GM23248 (cell line): Measurements from ENCODE around the gene BCL2A1.

Experiments used
- EZH2 ChIP-seq: fragments of 200-600 bp; sonication (generic); IDR thresholded peaks from 2 replicates; pipeline ENCODE4 v1.6.1; 2018; ENCODE audit warnings: antibody characterized with exemption, mild to moderate bottlenecking; ENCODE audit not compliant: insufficient read depth, poor library complexity, severe bottlenecking
- EZH2phosphoT487 ChIP-seq: fragments of 200-600 bp; sonication (generic); IDR thresholded peaks from 2 replicates; pipeline ENCODE4 v1.6.1; 2018; ENCODE audit warnings: antibody characterized with exemption, moderate library complexity, mild to moderate bottlenecking, low read depth; ENCODE audit not compliant: insufficient read depth

DNA sequence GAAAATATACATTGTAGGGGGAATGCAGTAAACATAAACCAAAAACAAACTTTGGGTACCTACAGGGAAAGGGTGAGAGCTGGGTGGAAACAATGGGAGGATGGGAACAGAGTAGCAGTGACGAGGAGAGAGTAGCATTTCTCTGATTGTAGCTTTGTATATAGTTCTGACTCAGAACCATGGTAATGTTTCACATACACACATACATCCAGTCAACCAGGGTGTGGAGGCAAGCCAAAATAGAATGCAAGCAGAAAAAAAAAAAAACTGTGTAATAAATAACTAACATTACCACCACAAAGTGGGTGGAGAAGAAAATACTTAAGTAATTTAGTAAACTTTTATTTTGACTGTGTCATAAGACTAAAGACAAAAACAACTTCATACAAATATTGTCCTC lies 27.2 kb downstream of the BCL2A1 start:
- TF ChIP-seq EZH2 (no peak), EZH2phosphoT487 (no peak)
